ENCODE data around the gene OGFR. TPM values are rescaled to one million over a fixed set of nuclear protein-coding genes. Genes with fewer than 3 reads are reported as not detected.

The OGFR gene
- total RNA-seq, 1 donor from 2014 or later: 74.6 TPM

- DNase-seq (no peak), ATAC-seq (ENCODE audit: low read depth) (no peak)
- H3K27me3 Mint-ChIP-seq: no peaks in the 10 kb centered on the region
- ChIA-PET CTCF (interaction anchor here (0.8 kb wide), 1 partner anchor 173 kb away, joined by 4 read pairs; no protein-coding TSS in a partner anchor), POLR2A (no interaction called here)
- H3K4me3 Mint-ChIP-seq: no peak overlapping the region
- TF ChIP-seq, protein P1, sequence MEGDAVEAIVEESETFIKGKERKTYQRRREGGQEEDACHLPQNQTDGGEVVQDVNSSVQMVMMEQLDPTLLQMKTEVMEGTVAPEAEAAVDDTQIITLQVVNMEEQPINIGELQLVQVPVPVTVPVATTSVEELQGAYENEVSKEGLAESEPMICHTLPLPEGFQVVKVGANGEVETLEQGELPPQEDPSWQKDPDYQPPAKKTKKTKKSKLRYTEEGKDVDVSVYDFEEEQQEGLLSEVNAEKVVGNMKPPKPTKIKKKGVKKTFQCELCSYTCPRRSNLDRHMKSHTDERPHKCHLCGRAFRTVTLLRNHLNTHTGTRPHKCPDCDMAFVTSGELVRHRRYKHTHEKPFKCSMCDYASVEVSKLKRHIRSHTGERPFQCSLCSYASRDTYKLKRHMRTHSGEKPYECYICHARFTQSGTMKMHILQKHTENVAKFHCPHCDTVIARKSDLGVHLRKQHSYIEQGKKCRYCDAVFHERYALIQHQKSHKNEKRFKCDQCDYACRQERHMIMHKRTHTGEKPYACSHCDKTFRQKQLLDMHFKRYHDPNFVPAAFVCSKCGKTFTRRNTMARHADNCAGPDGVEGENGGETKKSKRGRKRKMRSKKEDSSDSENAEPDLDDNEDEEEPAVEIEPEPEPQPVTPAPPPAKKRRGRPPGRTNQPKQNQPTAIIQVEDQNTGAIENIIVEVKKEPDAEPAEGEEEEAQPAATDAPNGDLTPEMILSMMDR (IDR thresholded peaks at IDR 0.05): no peak
- peaks cover 29% of the 10 kb centered on the region for H3K4me1 Mint-ChIP-seq
- no peak overlapping the region for H3K27ac Mint-ChIP-seq
- intact Hi-C loops (cut with micrococcal nuclease): loop anchor here (5.0 kb wide), 1 partner anchor 668 kb away; the partner anchor contains the start of gene LSM14B
- no peaks in the 10 kb centered on the region for H3K36me3 Mint-ChIP-seq (ENCODE audit: low read depth)
- H3K9me3 Mint-ChIP-seq: no peaks in the 10 kb centered on the region
These were observed 14.6 kb upstream of the OGFR start for GRCh38 chr20:62790075-62790474.

DNA sequence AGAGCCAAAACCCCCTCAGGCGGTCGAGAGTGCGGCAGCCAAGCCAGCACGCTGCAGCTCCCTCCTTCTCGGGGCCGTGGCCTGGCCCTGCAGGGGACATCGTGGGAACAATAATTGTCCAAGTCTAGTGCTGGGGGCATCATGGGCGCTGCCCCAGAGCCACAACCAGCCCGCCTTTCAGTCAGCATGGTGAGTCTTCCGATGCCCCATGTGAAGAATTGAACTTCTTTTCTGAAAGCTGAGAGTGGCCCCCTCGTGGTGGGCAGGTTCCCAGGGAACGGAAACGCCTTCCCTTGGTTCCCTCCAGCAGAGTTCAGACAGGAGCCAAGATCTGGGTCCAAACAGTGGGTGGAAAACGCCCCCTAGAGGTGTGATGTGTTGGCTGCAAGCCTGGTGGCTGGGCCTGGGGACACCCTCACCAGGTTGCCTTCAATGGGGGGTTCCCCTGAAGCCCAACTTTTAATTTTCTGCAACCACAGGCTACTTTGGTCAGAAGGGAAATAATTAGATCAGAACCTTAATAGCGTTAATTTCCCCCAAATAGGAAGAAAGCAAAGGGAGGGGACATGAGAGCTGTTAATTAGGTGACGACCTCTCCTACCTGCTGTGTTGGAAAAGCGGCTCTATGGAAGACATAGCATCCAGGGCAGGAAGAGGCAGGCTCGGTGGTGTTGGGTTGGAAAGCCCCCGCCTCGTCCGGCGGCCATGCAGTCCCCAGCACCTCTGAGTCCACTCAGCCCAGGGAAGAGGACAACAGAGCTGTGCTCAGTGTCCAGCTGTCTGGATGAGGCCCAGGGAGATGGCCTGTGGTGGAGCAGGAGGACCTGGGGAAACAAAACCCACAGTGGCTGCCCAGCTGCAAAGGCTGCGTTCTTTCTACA, 13.1 kb upstream of the OGFR start:
- TF ChIP-seq, protein P1 (IDR thresholded peaks at IDR 0.05): no peak
- Mint-ChIP-seq H3K27me3 (no peaks in the 10 kb centered on the region), H3K4me1 (peaks cover 31% of the 10 kb centered on the region), H3K4me3 (no peak overlapping the region), H3K27ac (peak overlapping the region; percentile 66), H3K9me3 (no peaks in the 10 kb centered on the region), H3K36me3 (ENCODE audit: low read depth) (no peaks in the 10 kb centered on the region)
- DNase-seq: peak; percentile 54
- POLR2A ChIA-PET: interaction anchor here (1.0 to 1.3 kb wide), 4 partner anchors 140 to 174 kb away, joined by 3 to 4 read pairs (median 4); partner anchors contain the start of gene SLCO4A1
- CTCF ChIA-PET: interaction anchor here (0.6 to 2.5 kb wide), 11 partner anchors 17 to 382 kb away, joined by 3 to 16 read pairs (median 4); no protein-coding TSS in a partner anchor
- ATAC-seq (ENCODE audit: low read depth): no peak
- intact Hi-C loops (cut with micrococcal nuclease): loop anchor here (1.0 to 5.0 kb wide), 5 partner anchors 123 to 669 kb away; partner anchors contain the start of gene LSM14B

- no peaks in the 10 kb centered on the region for H3K9me3 Mint-ChIP-seq
- no peak overlapping the region for H3K4me3 Mint-ChIP-seq
- H3K4me1 Mint-ChIP-seq: peaks cover 36% of the 10 kb centered on the region
These were observed 12.3 kb upstream of the OGFR start for GRCh38 chr20:62792182-62792939.

DNA sequence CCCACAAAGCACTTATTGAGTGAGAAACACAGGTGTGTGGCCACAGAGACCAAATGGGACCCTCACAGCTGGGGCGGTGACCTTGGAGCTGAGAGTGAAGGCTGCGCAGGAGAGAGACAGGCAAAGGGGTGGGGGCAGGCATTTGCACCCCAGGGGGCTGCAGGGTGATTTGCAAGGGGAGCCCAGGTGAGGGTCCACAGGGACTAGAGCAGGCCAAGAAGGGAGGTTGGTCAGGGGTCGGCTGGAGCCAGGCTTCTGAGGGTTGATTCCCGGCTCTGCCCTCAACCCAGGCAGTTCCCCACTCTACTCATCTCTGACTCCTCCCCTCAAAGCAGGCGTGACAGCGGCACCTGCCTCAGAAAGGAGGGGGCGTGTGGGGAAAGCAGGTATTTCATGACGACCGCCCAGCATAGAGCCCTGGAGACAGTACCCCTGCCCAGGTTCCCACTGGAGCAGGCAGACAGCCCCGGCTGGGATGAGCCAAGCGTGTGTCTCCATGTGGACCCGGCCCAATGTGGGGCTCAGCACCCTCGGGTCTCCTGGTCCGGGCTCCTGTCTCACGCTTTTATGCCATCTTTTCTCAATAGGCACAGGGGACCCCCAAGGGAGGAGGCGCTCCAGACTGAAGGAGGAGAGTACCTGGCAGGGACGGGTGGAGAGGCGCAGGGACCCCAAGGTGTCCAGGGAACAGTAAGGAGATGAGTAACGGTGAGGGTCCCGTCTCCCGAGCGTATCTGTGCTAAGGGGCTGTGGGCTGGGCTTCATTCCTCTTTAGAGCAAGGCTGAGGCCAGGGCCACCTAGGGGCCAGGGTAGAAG, 11.5 kb upstream of the OGFR start:
- TF ChIP-seq, protein P1 (IDR thresholded peaks at IDR 0.05): no peak
- H3K36me3 Mint-ChIP-seq (ENCODE audit: low read depth): peaks cover 3% of the 10 kb centered on the region
- H3K4me1 Mint-ChIP-seq: peaks cover 41% of the 10 kb centered on the region
- intact Hi-C loops (cut with micrococcal nuclease): loop anchor here (5.0 kb wide), 1 partner anchor 671 kb away; the partner anchor contains the start of gene LSM14B
- ChIA-PET POLR2A (interaction anchor here (0.6 to 5.0 kb wide), 16 partner anchors 9 to 671 kb away, joined by 3 to 56 read pairs (median 8); partner anchors contain the start of genes LSM14B, OGFR, PSMA7 and RPS21), CTCF (interaction anchor here (0.7 to 2.5 kb wide), 6 partner anchors 16 to 294 kb away, joined by 3 to 16 read pairs (median 4); no protein-coding TSS in a partner anchor)
- no peaks in the 10 kb centered on the region for H3K27me3 Mint-ChIP-seq
- peak overlapping the region; percentile 60 for H3K4me3 Mint-ChIP-seq
- H3K9me3 Mint-ChIP-seq: no peaks in the 10 kb centered on the region
- ATAC-seq (ENCODE audit: low read depth) (no peak), DNase-seq (no peak)
- H3K27ac Mint-ChIP-seq: peak overlapping the region; percentile 92

More at GRCh38 chr20:62792182-62792939, 12.3 kb upstream of the OGFR start:
- Mint-ChIP-seq H3K27me3 (no peaks in the 10 kb centered on the region), H3K27ac (peak overlapping the region; percentile 92), H3K36me3 (ENCODE audit: low read depth) (no peaks in the 10 kb centered on the region)
- ChIA-PET CTCF (interaction anchor here (0.7 to 2.5 kb wide), 10 partner anchors 16 to 383 kb away, joined by 3 to 16 read pairs (median 5); no protein-coding TSS in a partner anchor), POLR2A (interaction anchor here (0.6 to 1.3 kb wide), 5 partner anchors 141 to 174 kb away, joined by 3 to 4 read pairs (median 3); partner anchors contain the start of gene SLCO4A1)
- intact Hi-C loops (cut with micrococcal nuclease): loop anchor here (5.0 kb wide), 1 partner anchor 670 kb away; the partner anchor contains the start of gene LSM14B
- TF ChIP-seq, protein P1 (IDR thresholded peaks at IDR 0.05): no peak
- no peak for ATAC-seq (ENCODE audit: low read depth)
- no peak for DNase-seq

Measured in activated B cell treated with CpG ODN at 0.5 μM for 24 hours (primary cell).